Measurements from ENCODE around the gene SF3B4. TPM values are rescaled to one million over a fixed set of nuclear protein-coding genes. Genes with fewer than 3 reads are reported as not detected.

The SF3B4 gene
- total and polyA plus RNA-seq, 2 of the 13 experiments (the other 11 are each of a cell fraction or from before 2014, with no cell fraction given): 13.8 to 14.8 TPM

DNA sequence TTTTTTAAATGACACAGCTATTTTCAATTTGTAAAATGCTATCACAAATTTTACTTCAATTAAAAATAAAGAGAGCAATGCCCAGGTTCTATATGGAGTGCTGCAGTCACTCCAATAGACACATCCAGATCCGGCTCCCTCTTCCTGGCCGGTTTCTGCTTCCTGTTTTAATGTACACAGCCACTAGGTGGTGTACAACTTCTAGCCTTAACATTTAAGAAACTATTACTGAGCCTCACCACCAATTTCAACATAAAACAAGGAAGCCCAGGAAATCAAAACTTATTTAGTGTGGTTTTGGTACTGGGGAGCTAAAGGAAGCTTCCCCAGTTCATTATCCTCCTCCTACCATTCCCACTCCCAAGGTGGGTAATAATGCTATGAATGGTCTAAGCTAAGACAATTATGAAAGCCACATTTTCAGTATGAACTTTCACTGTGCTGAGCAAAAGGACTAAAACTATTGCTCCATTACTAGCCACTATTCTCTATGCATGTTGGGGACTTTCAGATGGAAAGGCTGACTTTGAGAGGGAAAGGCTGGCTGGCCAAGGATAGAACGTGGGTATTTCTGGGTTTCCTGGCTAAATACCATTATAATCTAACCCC is 34.5 kb upstream of the SF3B4 start:
- 50% methylated on average over 3 of the region's 3 CpGs for WGBS (ENCODE audit: low lambda C conversion rate)
- CTCF ChIA-PET (ENCODE audit: low intra/inter-chr PET ratio, low total read pairs): interaction anchor here (2.5 to 3.2 kb wide), 3 partner anchors 88 to 225 kb away, joined by 12 to 61 read pairs (median 13); no protein-coding TSS in a partner anchor
- H3K9me3 ChIP-seq (ENCODE audit: low read length): no peaks in the 10 kb centered on the region
- H3K36me3 ChIP-seq (replicated peaks in 1 of 2; ENCODE audit: control insufficient read depth in 1 of 2, insufficient read depth in 2 of 2, low read length in 2 of 2): peaks cover 16 to 72% of the 10 kb centered on the region in 2 experiments
- H3K4me2 ChIP-seq (ENCODE audit: low read depth, low read length): no peak overlapping the region
- H3K27me3 ChIP-seq (ENCODE audit: control insufficient read depth in 1 of 2, insufficient read depth in 2 of 2, low read length in 2 of 2): no peaks in the 10 kb centered on the region
- ATAC-seq: peak; percentile 77
- no peak overlapping the region for H3K9ac ChIP-seq (ENCODE audit: insufficient read depth, low read depth, low read length)
- no peaks in the 10 kb centered on the region for H4K20me1 ChIP-seq (ENCODE audit: insufficient read depth, low read length)
- H2AFZ ChIP-seq (ENCODE audit: low read length): no peak overlapping the region
- in situ Hi-C loops (cut with HindIII; ENCODE audit: extremely low pct_ligation_motif_present, low pct_unique_long_range_greater_than_20kb): loop anchor here (5.0 to 10.0 kb wide), 2 partner anchors 90 to 233 kb away; no protein-coding TSS in a partner anchor
- FAIRE-seq: no peak
- no peak overlapping the region for H3K4me3 ChIP-seq (replicated peaks in 1 of 3; ENCODE audit: insufficient read depth in 1 of 3, low read depth in 2 of 3, low read length in 3 of 3)
- no peak overlapping the region for H3K27ac ChIP-seq (ENCODE audit: extremely low read length, insufficient read depth, low read length)
- peaks cover 11% of the 10 kb centered on the region for H3K4me1 ChIP-seq (ENCODE audit: insufficient read depth, low read length)
- peak; percentile 67 for DNase-seq (ENCODE audit: low spot score)
- BruUV-seq (replicated peaks): no TSS peak
- intact Hi-C loops (cut with micrococcal nuclease; ENCODE audit: unreplicated experiment): loop anchor here (1.0 to 10.0 kb wide), 3 partner anchors 88 to 225 kb away; no protein-coding TSS in a partner anchor
- no peaks in the 10 kb centered on the region for H3K79me2 ChIP-seq (ENCODE audit: insufficient read depth, low read length)
- POLR2A ChIA-PET: no interaction called here
- TF ChIP-seq GATAD1 (CRISPR knock-in tag; IDR thresholded peaks at IDR 0.05) (0 out of 2 replicates have a peak, but pooled peaks have one; percentile 10), ZNF775 (CRISPR knock-in tag; IDR thresholded peaks at IDR 0.05; ENCODE audit: borderline replicate concordance) (no peak), IKZF4 (CRISPR knock-in tag; IDR thresholded peaks at IDR 0.05; ENCODE audit: borderline replicate concordance, low read depth, not compliant biosample characterization) (no peak), KDM4B (CRISPR knock-in tag; IDR thresholded peaks at IDR 0.05) (no peak), MIXL1 (CRISPR knock-in tag; IDR thresholded peaks at IDR 0.05) (peak; percentile 13; the same call in 1 of the 2 replicates), SMC3 (IDR thresholded peaks at IDR 0.05; ENCODE audit: low read length) (peak; percentile 86), ZBTB20 (CRISPR knock-in tag; IDR thresholded peaks at IDR 0.05; ENCODE audit: borderline replicate concordance, low read depth) (no peak), ELF1 (CRISPR knock-in tag; IDR thresholded peaks at IDR 0.05) (peak; percentile 69), PPARG (CRISPR knock-in tag; conservative IDR thresholded peaks at IDR 0.05) (0 out of 2 replicates have a peak, but pooled peaks have one; percentile 13), ZNF737 (CRISPR knock-in tag; IDR thresholded peaks at IDR 0.05; ENCODE audit: borderline replicate concordance) (no peak), ZNF44 (CRISPR knock-in tag; IDR thresholded peaks at IDR 0.05) (no peak), ZNF724P (CRISPR knock-in tag; IDR thresholded peaks at IDR 0.05; ENCODE audit: borderline replicate concordance) (no peak), ZBTB7B (CRISPR knock-in tag; IDR thresholded peaks at IDR 0.05) (no peak), ZNF225 (CRISPR knock-in tag; IDR thresholded peaks at IDR 0.05) (no peak), RAD21 (CRISPR knock-in tag; IDR thresholded peaks at IDR 0.05) (peak; percentile 76), ETV5 (CRISPR knock-in tag; IDR thresholded peaks at IDR 0.05; ENCODE audit: borderline replicate concordance) (peak; percentile 25; the same call in 1 of the 2 replicates), STAG1 (CRISPR knock-in tag; IDR thresholded peaks at IDR 0.05) (peak; percentile 89), FOXA3 (CRISPR knock-in tag; IDR thresholded peaks at IDR 0.05) (peak; percentile 34), ZNF777 (CRISPR knock-in tag; IDR thresholded peaks at IDR 0.05) (no peak)
- TF ChIP-seq, protein P1, sequence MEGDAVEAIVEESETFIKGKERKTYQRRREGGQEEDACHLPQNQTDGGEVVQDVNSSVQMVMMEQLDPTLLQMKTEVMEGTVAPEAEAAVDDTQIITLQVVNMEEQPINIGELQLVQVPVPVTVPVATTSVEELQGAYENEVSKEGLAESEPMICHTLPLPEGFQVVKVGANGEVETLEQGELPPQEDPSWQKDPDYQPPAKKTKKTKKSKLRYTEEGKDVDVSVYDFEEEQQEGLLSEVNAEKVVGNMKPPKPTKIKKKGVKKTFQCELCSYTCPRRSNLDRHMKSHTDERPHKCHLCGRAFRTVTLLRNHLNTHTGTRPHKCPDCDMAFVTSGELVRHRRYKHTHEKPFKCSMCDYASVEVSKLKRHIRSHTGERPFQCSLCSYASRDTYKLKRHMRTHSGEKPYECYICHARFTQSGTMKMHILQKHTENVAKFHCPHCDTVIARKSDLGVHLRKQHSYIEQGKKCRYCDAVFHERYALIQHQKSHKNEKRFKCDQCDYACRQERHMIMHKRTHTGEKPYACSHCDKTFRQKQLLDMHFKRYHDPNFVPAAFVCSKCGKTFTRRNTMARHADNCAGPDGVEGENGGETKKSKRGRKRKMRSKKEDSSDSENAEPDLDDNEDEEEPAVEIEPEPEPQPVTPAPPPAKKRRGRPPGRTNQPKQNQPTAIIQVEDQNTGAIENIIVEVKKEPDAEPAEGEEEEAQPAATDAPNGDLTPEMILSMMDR (CRISPR knock-in tag; IDR thresholded peaks at IDR 0.05): peak; percentile 78
- TF ChIP-seq, protein P2, sequence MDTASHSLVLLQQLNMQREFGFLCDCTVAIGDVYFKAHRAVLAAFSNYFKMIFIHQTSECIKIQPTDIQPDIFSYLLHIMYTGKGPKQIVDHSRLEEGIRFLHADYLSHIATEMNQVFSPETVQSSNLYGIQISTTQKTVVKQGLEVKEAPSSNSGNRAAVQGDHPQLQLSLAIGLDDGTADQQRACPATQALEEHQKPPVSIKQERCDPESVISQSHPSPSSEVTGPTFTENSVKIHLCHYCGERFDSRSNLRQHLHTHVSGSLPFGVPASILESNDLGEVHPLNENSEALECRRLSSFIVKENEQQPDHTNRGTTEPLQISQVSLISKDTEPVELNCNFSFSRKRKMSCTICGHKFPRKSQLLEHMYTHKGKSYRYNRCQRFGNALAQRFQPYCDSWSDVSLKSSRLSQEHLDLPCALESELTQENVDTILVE (CRISPR knock-in tag; IDR thresholded peaks at IDR 0.05): 0 out of 2 replicates have a peak, but pooled peaks have one; percentile 29
- TF ChIP-seq, protein P3, sequence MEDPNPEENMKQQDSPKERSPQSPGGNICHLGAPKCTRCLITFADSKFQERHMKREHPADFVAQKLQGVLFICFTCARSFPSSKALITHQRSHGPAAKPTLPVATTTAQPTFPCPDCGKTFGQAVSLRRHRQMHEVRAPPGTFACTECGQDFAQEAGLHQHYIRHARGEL (CRISPR knock-in tag; IDR thresholded peaks at IDR 0.05): no peak

All from HepG2 (cell line).